CD4-positive, alpha-beta T cell treated with Interleukin-4 for 4 hours (primary cell): ENCODE results near the gene DBNDD2.

ENCODE experiments used
- DNase-seq: peaks from one replicate; pipeline ENCODE4 v3.0.0-alpha.2; 2020

Gene DBNDD2

GRCh38 chr20:45452772-45453691, 44.9 kb downstream of the DBNDD2 start:
- no peak for DNase-seq

- peak; percentile 15 for DNase-seq
Measured at GRCh38 chr20:45456632-45457031, 48.5 kb downstream of the DBNDD2 start.

- no peak for DNase-seq
Measured at GRCh38 chr20:45459606-45460005, 51.5 kb downstream of the DBNDD2 start.
